Heart left ventricle (tissue), 16 donors: ENCODE measurements around the gene CAPN2. TPM values are rescaled to one million over a fixed set of nuclear protein-coding genes. Genes with fewer than 3 reads are reported as not detected.
A peak's percentile ranks its signal among the peaks of the same experiment; 100 is the strongest.

Experiments
- ATAC-seq, 4 donors: fragments of 200-7000 bp; cut with Tn5 transposase; one replicate each; pipeline ENCODE4 v1.9.1; 2020 to 2022; ENCODE audit warnings: moderate library complexity in 4 of 4, mild to moderate bottlenecking in 3 of 4, moderate number of reproducible peaks in 1 of 4
- DNase-seq, 5 donors: peaks; one replicate each; pipeline ENCODE4 v3.0.0-alpha.2; 2020
- H3K27ac ChIP-seq, 12 donors: fragments of 200-600 bp; sonication (generic) in 4 of 12; one replicate each; pipeline versions ENCODE4 v1.5.0 to v1.8.0; 2016 to 2022; ENCODE audit warnings: mild to moderate bottlenecking in 2 of 12
- H3K27me3 ChIP-seq, 9 donors: fragments of 200-600 bp; sonication (generic) in 2 of 9; one replicate each; pipeline versions ENCODE4 v1.5.1 to v1.8.0; 2016 to 2022; ENCODE audit warnings: mild to moderate bottlenecking in 3 of 9
- H3K36me3 ChIP-seq, 9 donors: fragments of 200-600 bp; sonication (generic) in 2 of 9; one replicate each; pipeline versions ENCODE4 v1.5.0 to v1.8.0; 2018 to 2022; ENCODE audit warnings: mild to moderate bottlenecking in 2 of 9
- H3K4me1 ChIP-seq, 12 donors: fragments of 200-600 bp; sonication (generic) in 4 of 12; one replicate each; pipeline versions ENCODE4 v1.5.0 to v1.8.0; 2016 to 2022; ENCODE audit warnings: mild to moderate bottlenecking in 3 of 12
- H3K4me3 ChIP-seq, 12 donors: fragments of 200-600 bp; sonication (generic) in 4 of 12; one replicate each; pipeline versions ENCODE4 v1.5.0 to v1.8.0; 2017 to 2022; ENCODE audit warnings: mild to moderate bottlenecking in 9 of 12, moderate library complexity in 4 of 12
- H3K9me3 ChIP-seq, 12 donors: fragments of 200-600 bp; sonication (generic) in 4 of 12; one replicate each; pipeline versions ENCODE4 v1.5.0 to v1.8.0; 2016 to 2022; ENCODE audit warnings: mild to moderate bottlenecking in 1 of 12
- POLR2A ChIP-seq, 2 donors: fragments of 450-650 bp; IDR thresholded peaks; one replicate each; pipeline ENCODE4 v1.6.1; 2017; ENCODE audit warnings: antibody characterized with exemption in 2 of 2, mild to moderate bottlenecking in 2 of 2, moderate library complexity in 2 of 2
- WGBS, 4 donors: extraction: QIAGEN DNeasy Blood & Tissue Kit in 2 of 4; methylation state at CpG; one replicate each; pipeline versions ENCODE4 v1.1.5 to v1.1.7; 2013 to 2018; 5-methylcytosine and 5-hydroxymethylcytosine counted together
- intact Hi-C, 10 donors: fragments of 100-400 bp; cut with DNase I; formaldehyde crosslinking; loops; one replicate each; pipeline versions ENCODE4 v1.11.1 to v1.14.2; 2022
- polyA plus RNA-seq, 2 donors: library from polyadenylated mRNA; stranded (reverse); fragments of 200-250 nt; gene quantifications; one replicate each; pipeline ENCODE4 v1.2.3, GENCODE V29; 2013
- total RNA-seq, 9 donors: library from RNA; depleted of rRNA in 2 of 9; stranded (reverse); fragments of >200 nt in 2 of 9; fragmentation: NEBNext Ultra II Directional in 3 of 9; extraction: Animal tissue kit (Norgen Biotek cat#: 25700) in 3 of 9; gene quantifications; one replicate each; pipeline versions ENCODE4 v1.1.0 to v1.2.4, GENCODE V29; 2016 to 2023
- TF ChIP-seq, protein P1 (sequence below), 12 donors: fragments of 200-600 bp; sonication (generic) in 4 of 12; IDR thresholded peaks; one replicate each; pipeline versions ENCODE4 v1.5.0 to v1.8.0; 2018 to 2022; ENCODE audit warnings: antibody characterized with exemption in 12 of 12, mild to moderate bottlenecking in 5 of 12
- donor health status: ischemic (EF 13 %, LVEDD 7.1; RV severe dilation, severe dysfunction).
- donor health status: healthy with polysubstance abuse.
- donor health status: DM: no; HTN: yes; CAD: no.
- donor health status: DM: no; HTN: no; CAD: no.
- donor health status: ischemic (EF 25% LVEDD 6.9; RV normal size, moderate dysfunction).
- donor health status: ischemic (EF 25% LVEDD 5.7; RV mildly dilated, moderate dysfunction).
- donor health status: healthy.
- donor health status: DM: yes; HTN: yes; CAD: no.
- donor health status: ischemic (EF 35%, LVEDD 5.7; RV mildly dilated, moderate dysfunction).
- donor health status: nonischemic (EF 11% LVEDD 7.7; RV severe dilation, severe dysfunction).
- donor health status: DM: yes; HTN: yes; CAD: no.
- donor health status: PGD.
- donor health status: ischemic (EF 29% LVEDD 5.4; RV normal size, mild dysfunction).
- donor health status: nonischemic (EF 23%, LVEDD 6.1; RV moderate dilation, normal function).

CAPN2 gene
- total and polyA plus RNA-seq, 11 donors, result 54.4 to 115 (median 81.8) TPM

DNA sequence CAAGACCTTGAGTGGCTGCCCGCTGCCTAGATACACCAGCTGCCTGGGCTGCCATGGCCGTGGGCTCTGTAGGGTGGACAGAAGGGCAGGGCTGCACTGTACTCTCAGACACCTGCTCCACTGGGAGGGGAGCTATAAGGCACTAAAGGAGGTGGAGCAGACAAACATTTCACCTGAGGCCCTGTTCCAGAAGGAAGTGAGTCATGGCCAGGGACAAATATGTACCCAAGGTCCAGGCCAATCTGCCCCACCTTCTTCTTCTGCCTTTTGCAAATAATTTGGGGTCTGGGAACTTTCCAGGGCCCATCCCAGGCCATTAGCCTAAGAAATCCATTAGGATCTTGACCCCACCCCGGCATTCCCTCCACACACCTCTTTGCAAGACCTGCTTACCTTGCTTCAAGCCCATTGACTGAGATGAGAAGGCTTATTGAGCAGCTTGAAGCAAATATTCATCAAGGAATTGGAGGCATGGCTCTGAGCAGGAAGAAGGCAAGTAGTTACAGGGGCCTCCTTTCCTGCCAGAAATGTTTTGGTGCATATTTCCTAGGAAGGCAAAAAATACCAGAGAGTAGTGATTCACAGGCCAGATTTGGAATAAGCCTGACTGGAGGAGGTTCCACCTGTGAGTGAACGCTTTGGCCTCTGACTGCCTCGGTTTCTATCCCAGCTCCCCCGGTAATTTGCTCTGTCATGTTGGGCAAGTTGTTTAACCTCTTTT, 46.6 kb upstream of the CAPN2 start, which contains the start of gene CAPN8:
Gene CAPN8 (minus strand): TSS at position 110 of the 721 bp plus-strand sequence. CDS start 55 bp downstream, at position 55.
- H3K9me3 ChIP-seq, result no peaks in the 10 kb centered on the region

GRCh38 chr1:223667484-223668182, 44.7 kb upstream of the CAPN2 start:
- TF ChIP-seq, protein P1, sequence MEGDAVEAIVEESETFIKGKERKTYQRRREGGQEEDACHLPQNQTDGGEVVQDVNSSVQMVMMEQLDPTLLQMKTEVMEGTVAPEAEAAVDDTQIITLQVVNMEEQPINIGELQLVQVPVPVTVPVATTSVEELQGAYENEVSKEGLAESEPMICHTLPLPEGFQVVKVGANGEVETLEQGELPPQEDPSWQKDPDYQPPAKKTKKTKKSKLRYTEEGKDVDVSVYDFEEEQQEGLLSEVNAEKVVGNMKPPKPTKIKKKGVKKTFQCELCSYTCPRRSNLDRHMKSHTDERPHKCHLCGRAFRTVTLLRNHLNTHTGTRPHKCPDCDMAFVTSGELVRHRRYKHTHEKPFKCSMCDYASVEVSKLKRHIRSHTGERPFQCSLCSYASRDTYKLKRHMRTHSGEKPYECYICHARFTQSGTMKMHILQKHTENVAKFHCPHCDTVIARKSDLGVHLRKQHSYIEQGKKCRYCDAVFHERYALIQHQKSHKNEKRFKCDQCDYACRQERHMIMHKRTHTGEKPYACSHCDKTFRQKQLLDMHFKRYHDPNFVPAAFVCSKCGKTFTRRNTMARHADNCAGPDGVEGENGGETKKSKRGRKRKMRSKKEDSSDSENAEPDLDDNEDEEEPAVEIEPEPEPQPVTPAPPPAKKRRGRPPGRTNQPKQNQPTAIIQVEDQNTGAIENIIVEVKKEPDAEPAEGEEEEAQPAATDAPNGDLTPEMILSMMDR (IDR thresholded peaks at IDR 0.05), result no peak
- TF ChIP-seq POLR2A (IDR thresholded peaks at IDR 0.05), result no peak
- Histone ChIP-seq H3K4me1 (no peaks in the 10 kb centered on the region), H3K4me3 (no peak overlapping the region), H3K9me3 (no peaks in the 10 kb centered on the region), H3K27me3 (peaks cover 0 to 3% (median 0%) of the 10 kb centered on the region in 9 donors), H3K36me3 (no peaks in the 10 kb centered on the region), H3K27ac (no peak overlapping the region)
- intact Hi-C loops, result loop anchor here in 1 of 10 donors (5.0 kb wide), 1 partner anchor 530 kb away; no protein-coding TSS in a partner anchor
- ATAC-seq, result no peak
- no peak for DNase-seq
- WGBS, 4 donors, result 91 to 93% (median 92%) methylated on average over 3 of the region's 3 CpGs

More for the DNA sequence above, 46.6 kb upstream of the CAPN2 start, which contains the start of gene CAPN8:
- no peaks in the 10 kb centered on the region for H3K36me3 ChIP-seq
- H3K4me3 ChIP-seq, result no peak within 1 kb of the TSS
- DNase-seq (no peak), ATAC-seq (no peak)
- 69 to 75% (median 74%) methylated on average over 6 of the region's 6 CpGs for WGBS, 4 donors
- no peaks in the 10 kb centered on the region for H3K4me1 ChIP-seq
- no peaks in the 10 kb centered on the region for H3K27me3 ChIP-seq
- no peak within 1 kb of the TSS for H3K27ac ChIP-seq
- no peak for TF ChIP-seq POLR2A (IDR thresholded peaks at IDR 0.05)
- TF ChIP-seq, protein P1 (IDR thresholded peaks at IDR 0.05), result no peak
- intact Hi-C loops, result loop anchor here in 1 of 10 donors (5.0 kb wide), 1 partner anchor 528 kb away; no protein-coding TSS in a partner anchor

DNA sequence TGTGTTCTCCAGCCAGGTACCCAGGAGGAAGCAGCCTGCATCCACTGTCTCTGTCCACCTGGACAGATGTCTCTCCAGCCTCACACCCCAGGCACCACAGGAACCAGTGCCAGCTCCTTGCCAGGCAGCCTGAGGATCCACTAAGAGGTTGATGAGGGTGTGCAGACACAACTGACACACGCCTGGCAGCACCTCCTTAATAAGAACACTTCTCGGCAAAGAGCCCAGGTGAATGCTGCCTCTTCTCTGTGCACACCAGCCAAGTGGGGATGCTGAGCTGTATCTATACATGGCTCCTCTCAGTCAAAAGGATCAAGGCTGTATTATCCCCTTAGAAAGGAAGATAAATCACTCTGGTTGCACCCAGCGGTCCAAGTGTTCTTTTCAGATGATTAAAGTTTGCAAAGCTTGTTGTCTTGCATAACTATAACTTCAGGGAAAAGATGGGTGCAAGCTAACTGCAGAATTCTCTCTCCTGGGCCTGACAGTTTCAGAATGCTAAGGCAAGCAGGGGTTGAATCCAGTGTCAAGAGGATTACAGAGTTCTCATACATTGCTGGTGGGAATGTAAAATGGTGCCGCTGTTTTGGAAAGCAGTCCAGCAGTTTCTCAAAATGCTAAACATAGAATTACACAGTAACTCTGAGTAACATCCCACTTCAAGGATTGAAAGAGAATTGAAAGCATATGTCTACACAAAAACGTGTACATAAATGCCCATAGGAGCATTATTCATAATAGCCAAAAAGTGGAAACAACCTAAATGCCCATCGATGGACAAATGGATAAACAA, 43.1 kb upstream of the CAPN2 start:
- Histone ChIP-seq H3K4me3 (no peak overlapping the region), H3K36me3 (no peaks in the 10 kb centered on the region), H3K4me1 (no peaks in the 10 kb centered on the region), H3K27me3 (peaks cover 0 to 3% (median 0%) of the 10 kb centered on the region in 9 donors), H3K9me3 (peaks cover 0 to 7% (median 0%) of the 10 kb centered on the region in 12 donors), H3K27ac (no peak overlapping the region)
- TF ChIP-seq POLR2A (IDR thresholded peaks at IDR 0.05), result no peak
- DNase-seq (no peak), ATAC-seq (no peak)
- intact Hi-C loops, result loop anchor here in 1 of 10 donors (5.0 kb wide), 1 partner anchor 532 kb away; no protein-coding TSS in a partner anchor
- WGBS, 4 donors, result 73 to 86% (median 79%) methylated on average over 6 of the region's 6 CpGs

DNA sequence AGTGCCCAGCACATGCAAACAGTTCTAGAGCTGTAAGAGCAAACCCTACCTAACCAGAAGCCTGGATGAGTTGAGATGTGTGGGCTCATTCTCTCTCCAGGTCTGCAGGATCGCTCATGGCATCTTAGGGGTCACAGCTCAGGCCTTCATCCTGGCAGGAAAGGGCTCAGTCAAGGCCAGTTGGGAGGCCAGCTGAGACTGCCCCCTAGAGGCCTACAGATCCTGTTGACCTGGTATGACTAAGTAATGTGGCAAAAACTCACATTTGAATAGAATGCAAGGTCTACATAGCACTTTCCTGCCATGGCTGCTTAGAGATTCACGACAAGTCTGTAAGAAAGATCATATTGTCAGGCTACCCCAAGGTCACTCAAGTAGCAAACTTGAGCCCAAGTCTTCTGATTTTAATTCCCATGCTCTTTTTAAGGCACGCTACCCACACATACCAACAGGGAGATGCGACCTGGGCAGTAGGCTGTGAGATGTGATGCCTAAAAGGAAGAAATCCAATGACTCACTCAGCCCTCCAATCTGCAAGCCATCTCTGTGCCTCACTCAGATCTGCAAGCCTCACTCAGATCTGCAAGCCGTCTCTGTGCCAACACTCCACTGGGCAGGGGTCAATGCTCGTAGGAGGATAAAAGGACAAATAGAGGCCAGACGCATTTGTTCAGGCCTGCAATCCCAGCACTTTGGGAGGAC, 41.7 kb upstream of the CAPN2 start:
- Histone ChIP-seq H3K27me3 (peaks cover 0 to 3% (median 0%) of the 10 kb centered on the region in 9 donors), H3K9me3 (peaks cover 0 to 19% (median 0%) of the 10 kb centered on the region in 12 donors), H3K4me1 (no peaks in the 10 kb centered on the region), H3K27ac (no peak overlapping the region), H3K4me3 (no peak overlapping the region), H3K36me3 (no peaks in the 10 kb centered on the region)
- peak in 2 of 4 donors; percentile 32 to 60 for ATAC-seq
- TF ChIP-seq POLR2A (IDR thresholded peaks at IDR 0.05), result no peak
- TF ChIP-seq, protein P1 (IDR thresholded peaks at IDR 0.05), result peak in 11 of 12 donors; percentile 16 to 55 (median 45)
- 64 to 67% (median 66%) methylated on average over 7 of the region's 7 CpGs for WGBS, 4 donors
- intact Hi-C loops, result no loop called here
- no peak for DNase-seq
